NCI-H2196 (cell line): ENCODE results near the gene ATXN1.
"Not testable (repeated sequence)": the region's sequence is repeated elsewhere in the genome, so short reads cannot be mapped to it uniquely, and the experiment has no call there.

ENCODE experiments used
- DNase-seq: peaks from one replicate; lab custom pipeline; 2025; ENCODE audit not compliant: unreplicated experiment; lab: John Stamatoyannopoulos, UW

Gene ATXN1

GRCh38 chr6:16725145-16725864 is 36.0 kb downstream of the ATXN1 start:
- no peak for DNase-seq

GRCh38 chr6:16723826-16724225 is 37.4 kb downstream of the ATXN1 start:
- DNase-seq: no peak

DNA sequence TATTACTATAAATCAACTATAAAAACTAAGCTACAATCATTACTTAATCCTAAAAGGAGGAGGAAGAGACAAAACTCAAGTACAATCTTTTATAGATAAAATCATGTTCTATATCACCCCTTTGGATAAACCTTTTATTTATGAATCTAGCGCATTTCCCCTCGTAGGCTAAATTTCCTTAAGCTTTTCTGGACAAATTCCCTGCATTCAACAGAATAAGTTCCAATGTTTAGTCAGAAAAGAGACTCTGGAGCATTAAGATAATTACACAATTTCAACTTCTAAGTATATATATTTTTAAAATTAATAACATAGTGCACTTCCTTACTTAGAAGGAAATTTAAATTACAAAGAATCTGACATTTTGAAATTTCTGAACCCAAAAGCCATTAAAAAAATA is 37.9 kb downstream of the ATXN1 start:
- DNase-seq: no peak

- no peak for DNase-seq
Observed at GRCh38 chr6:16722630-16723029, 38.6 kb downstream of the ATXN1 start.

GRCh38 chr6:16721977-16722376 is 39.3 kb downstream of the ATXN1 start:
- DNase-seq: no peak

- no peak for DNase-seq
Observed at GRCh38 chr6:16720861-16721260, 40.4 kb downstream of the ATXN1 start.

DNA sequence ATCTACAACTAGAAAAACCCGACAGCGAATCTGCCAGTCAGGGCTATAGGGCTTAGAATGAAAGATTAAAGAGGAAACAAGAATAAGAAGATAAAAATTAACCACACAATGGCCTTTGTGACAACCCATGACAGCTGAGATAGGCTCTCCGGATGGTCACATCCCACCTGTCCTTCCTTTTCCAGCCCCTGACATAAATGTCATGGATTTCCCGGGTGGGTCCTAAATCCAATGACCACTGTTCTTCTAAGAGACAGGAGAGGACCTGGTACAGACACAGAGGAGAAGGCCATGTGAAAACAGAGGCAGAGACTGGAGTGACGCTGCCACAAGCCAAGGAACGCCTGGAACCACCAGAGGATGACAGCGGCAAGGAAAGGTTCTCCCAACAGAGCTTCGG is 41.8 kb downstream of the ATXN1 start:
- DNase-seq: no peak

DNA sequence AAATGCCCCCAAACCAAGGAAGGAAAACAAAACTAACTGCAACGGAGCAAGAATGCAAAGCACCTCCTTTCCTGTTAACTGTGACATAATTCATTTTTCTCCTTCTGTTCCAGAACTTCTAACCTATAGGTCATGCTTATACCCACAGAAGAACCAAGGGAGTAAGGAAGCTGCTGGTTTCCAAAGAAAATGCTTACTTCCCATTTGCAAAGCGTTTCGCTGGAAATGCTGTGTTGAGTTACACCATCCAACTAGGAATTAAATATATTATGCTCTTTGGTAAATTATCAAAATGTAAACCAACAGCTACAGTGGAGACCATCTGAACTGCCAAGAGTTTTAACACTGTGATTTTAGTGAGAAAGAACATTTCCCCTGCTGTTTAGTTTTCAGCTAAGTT is 42.9 kb downstream of the ATXN1 start:
- no peak for DNase-seq

- DNase-seq: no peak
Observed at GRCh38 chr6:16717275-16717942, 43.9 kb downstream of the ATXN1 start.

DNA sequence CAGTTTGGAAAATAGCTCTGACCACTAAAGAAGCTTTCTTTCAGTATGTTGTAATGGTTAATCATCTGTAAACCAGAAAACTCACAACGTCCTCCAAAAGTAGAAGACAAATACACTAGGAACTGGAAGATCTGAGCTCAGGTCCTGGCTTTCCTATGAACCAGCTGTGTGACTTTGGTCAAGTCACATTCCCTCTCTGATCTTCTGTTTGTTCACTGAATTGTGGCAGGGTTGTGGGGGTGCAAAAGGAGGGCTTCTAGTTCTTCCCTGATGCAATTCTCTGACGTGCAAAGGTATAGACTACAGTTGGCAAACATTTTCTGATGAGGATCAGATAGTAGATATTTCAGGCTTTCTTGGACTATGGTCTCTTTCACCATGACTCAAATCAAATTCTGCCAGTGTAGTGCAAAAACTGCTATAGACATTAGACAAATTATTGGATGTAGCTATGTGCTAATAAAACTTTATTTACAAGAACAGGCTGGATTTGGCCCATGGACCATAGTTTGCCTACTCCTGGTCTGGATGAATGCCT is 44.9 kb downstream of the ATXN1 start:
- DNase-seq: no peak

DNA sequence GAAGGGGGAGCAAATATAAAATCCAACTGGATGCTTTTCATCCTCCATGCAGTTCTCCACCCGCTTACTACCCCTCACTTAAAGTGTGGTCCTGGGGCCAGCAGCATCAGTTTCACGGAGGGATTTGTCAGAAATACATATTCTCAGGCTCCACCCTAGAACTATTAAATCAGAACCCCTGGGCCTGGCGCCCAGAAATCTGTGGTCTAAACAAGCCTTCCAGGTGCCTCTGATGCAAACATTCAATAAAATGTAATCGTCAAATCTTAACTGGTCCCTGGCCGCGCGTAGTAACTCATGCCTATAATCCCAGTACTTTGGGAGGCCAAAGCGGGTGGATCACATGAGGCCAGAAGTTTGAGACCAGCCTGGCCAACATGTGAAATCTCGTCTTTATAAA is 47.7 kb downstream of the ATXN1 start:
- no peak for DNase-seq

DNA sequence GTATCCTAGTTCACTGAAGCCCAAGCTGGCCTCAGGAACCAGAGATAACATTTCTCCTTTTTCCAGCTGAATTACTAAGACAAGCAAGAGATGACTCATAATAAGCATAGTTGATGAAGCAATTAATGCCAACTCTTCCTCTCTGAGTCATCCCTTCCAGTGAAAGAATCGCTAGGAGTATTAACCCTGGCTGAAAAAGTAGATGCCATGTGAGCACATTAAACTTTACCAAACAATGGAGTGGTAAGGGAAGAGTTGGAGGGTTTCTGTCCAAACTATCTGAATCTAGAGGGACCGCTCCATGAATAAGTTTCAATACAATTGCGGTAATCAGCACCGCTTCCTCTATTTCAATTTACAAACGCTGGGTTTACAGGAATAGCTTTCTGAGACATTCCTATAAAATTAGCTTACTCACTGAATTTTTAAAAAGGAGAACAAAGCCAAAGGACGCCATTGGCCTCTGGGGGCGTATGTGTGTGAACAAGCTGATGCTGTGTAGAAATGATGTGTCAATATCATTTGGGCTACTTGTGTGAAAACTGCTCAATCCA is 48.3 kb downstream of the ATXN1 start:
- no peak for DNase-seq

GRCh38 chr6:16712255-16712930 is 48.9 kb downstream of the ATXN1 start:
- no peak for DNase-seq

DNA sequence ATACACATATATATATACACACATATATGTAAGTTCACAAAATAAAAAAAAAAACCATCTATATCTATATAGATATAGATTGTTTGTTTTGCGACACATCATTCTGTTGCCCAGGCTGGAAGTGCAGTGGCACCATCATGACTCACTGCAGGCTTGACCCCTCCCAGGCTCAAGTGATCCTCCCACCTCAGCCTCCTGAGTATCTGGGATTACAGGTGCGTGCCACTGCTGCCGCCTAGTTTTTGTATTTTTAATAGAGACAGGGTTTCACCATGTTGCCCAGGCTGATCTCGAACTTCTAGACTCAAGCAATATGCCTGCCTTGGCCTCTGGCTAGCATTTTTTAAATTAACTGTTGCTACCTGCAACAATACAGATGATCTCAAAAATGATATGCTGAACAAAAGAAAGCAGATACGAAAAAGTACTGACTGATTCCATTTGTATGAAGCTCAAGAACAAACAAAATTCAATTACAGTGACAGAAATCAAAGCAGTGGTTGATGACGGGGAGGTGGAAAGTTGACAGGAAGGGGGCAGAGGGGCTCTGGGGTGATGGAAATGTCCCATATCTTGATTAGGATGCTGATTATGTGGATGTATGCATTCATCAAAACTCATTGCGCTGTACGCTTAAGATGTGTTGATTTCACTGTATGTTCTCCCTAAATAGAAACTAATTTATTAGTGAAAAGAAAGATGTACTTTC is 49.6 kb downstream of the ATXN1 start:
- no peak for DNase-seq

GRCh38 chr6:16706911-16707783 is 54.1 kb downstream of the ATXN1 start:
- DNase-seq: no peak

DNA sequence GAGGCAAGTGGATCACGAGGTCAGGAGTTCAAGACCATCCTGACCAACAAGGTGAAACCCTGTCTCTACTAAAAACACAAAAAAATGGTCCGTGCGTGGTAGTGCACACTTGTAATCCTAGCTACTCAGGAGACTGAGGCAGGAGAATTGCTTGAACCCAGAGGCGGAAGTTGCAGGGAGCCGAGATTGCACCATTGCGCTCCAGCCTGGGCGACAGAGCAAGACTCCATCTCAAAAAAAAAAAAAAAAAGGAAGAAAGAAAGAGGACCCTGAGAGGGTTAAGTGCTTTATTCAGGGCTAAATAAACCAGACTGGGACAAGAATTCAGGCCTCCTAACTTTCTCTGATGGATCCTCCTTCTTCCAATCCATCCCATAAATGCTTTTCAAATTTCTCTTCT is 54.8 kb downstream of the ATXN1 start:
- not testable (repeated sequence) for DNase-seq

GRCh38 chr6:16706029-16706428 is 55.2 kb downstream of the ATXN1 start:
- DNase-seq: no peak

- DNase-seq: no peak
Observed at GRCh38 chr6:16705081-16705993, 55.9 kb downstream of the ATXN1 start.

DNA sequence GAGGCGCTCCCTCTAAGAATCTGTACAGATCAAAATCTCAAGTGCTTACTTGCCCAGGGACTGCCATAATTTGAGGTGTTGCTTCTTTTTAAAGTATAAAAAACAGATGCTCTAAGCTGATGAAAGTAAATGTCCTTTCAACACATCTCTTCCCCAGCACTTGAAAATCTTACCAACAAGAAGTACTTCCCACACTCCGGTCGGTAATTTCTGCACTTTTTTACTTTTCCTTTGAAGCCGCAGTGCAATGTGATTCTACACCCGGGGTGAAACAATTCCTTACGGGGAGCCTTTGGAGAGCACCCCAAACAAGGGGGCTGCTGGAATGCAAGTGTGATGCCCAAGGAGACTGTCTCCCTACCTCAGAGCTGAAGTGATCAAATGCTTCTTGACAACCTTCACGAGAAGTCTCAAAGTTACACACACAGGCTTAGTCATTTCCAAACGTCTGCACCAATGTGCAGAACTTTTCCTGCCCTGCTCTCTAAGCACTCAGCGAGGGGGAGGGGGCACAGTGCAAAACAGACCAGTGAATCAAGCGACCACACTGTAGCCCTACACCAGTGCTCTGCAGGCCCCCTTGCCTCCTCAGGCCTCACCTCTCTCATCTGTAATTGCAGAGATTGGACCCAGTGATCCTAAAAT is 56.7 kb downstream of the ATXN1 start:
- no peak for DNase-seq
